IMR-90 (cell line): ENCODE data around the gene TRAPPC3. TPM values are rescaled to one million over a fixed set of nuclear protein-coding genes. Genes with fewer than 3 reads are reported as not detected.

Experiments
- ATAC-seq: fragments of 200-7000 bp; cut with Tn5 transposase; 2 replicates; pipeline ENCODE4 v1.9.1; 2020; ENCODE audit warnings: low read depth, mild to moderate bottlenecking, moderate library complexity
- BruUV-seq: library from RNA; stranded (reverse); fragments of 400-500 nt; replicated peaks from 2 replicates; lab custom pipeline; 2021; lab: Mats Ljungman, UMichigan
- CTCF ChIA-PET: fragments of 300-600 bp; formaldehyde crosslinking; extraction: SDS; loops from one replicate; lab custom pipeline; 2021; ENCODE audit warnings: antibody characterized with exemption; lab: Yijun Ruan, JAX
- POLR2A ChIA-PET: fragments of 300-600 bp; sonication (Branson Sonifier 250); formaldehyde crosslinking; loops from one replicate; lab custom pipeline; 2022; ENCODE audit warnings: antibody characterized with exemption; ENCODE audit not compliant: unreplicated experiment; lab: Charles Lee
- DNase-seq: peaks from one replicate; pipeline ENCODE4 v3.0.0; 2013
- H2AFZ ChIP-seq: replicated peaks from 2 replicates; pipeline ENCODE3; 2013; ENCODE audit warnings: low read length, mild to moderate bottlenecking; ENCODE audit not compliant: poor library complexity
- H2AK5ac ChIP-seq: 2 replicates; pipeline ENCODE4 v1.6.1; 2013; ENCODE audit warnings: low read depth, low read length, inconsistent platforms
- H2AK9ac ChIP-seq: replicated peaks from 2 replicates; pipeline ENCODE3; 2013; ENCODE audit warnings: mild to moderate bottlenecking, low read depth, low read length, moderate library complexity; ENCODE audit not compliant: poor library complexity
- H2BK120ac ChIP-seq: 2 replicates; pipeline ENCODE4 v1.6.1; 2013; ENCODE audit warnings: low read depth, low read length, inconsistent platforms
- H2BK15ac ChIP-seq: 3 replicates; pipeline ENCODE4 v1.6.1; 2013; ENCODE audit warnings: low read depth, low read length, inconsistent platforms
- H2BK20ac ChIP-seq: 2 replicates; pipeline ENCODE4 v1.6.1; 2013; ENCODE audit warnings: low read depth, mild to moderate bottlenecking, inconsistent platforms, low read length, moderate library complexity
- H2BK5ac ChIP-seq: 2 replicates; pipeline ENCODE4 v1.6.1; 2013; ENCODE audit warnings: mild to moderate bottlenecking, low read depth, low read length, inconsistent platforms; ENCODE audit not compliant: poor library complexity, severe bottlenecking
- H3K14ac ChIP-seq: replicated peaks from 2 replicates; pipeline ENCODE4 v1.6.1; 2013; ENCODE audit warnings: low read depth, low read length, inconsistent platforms
- H3K18ac ChIP-seq: 2 replicates; pipeline ENCODE4 v1.6.1; 2013; ENCODE audit warnings: low read depth, low read length, control low read depth
- H3K23ac ChIP-seq: 2 replicates; pipeline ENCODE4 v1.6.1; 2013; ENCODE audit warnings: low read depth, low read length, inconsistent platforms
- H3K27ac ChIP-seq: 2 replicates; pipeline ENCODE4 v1.5.1; 2013; ENCODE audit warnings: mild to moderate bottlenecking, control low read depth, low read length; ENCODE audit not compliant: insufficient read depth
- H3K27me3 ChIP-seq: 2 replicates; pipeline ENCODE4 v1.6.1; 2013; ENCODE audit warnings: low read length; ENCODE audit not compliant: control insufficient read depth, insufficient read depth
- H3K36me3 ChIP-seq: 2 replicates; pipeline ENCODE4 v1.6.1; 2013; ENCODE audit warnings: low read length, mixed read lengths; ENCODE audit not compliant: control insufficient read depth, insufficient read depth
- H3K4ac ChIP-seq: 2 replicates; pipeline ENCODE4 v1.6.1; 2013; ENCODE audit warnings: low read depth, low read length, inconsistent platforms
- H3K4me1 ChIP-seq: 2 replicates; pipeline ENCODE4 v1.6.1; 2013; ENCODE audit warnings: low read length, mixed read lengths; ENCODE audit not compliant: control insufficient read depth, insufficient read depth
- H3K4me2 ChIP-seq: 2 replicates; pipeline ENCODE4 v1.6.1; 2013; ENCODE audit warnings: low read depth, mild to moderate bottlenecking, control low read depth, low read length, moderate library complexity
- H3K4me3 ChIP-seq: 2 replicates; pipeline ENCODE4 v1.5.1; 2013; ENCODE audit warnings: low read depth, mild to moderate bottlenecking, control low read depth, low read length, moderate library complexity; ENCODE audit not compliant: insufficient read depth
- H3K56ac ChIP-seq: 2 replicates; pipeline ENCODE4 v1.6.1; 2013; ENCODE audit warnings: low read length, inconsistent platforms; ENCODE audit not compliant: insufficient read depth; ENCODE audit errors: extremely low read depth
- H3K79me1 ChIP-seq, 2 experiments: 2 replicates each; pipeline ENCODE4 v1.6.1; 2013; ENCODE audit warnings: low read length in 2 of 2, inconsistent platforms in 1 of 2, low read depth in 1 of 2
- H3K9ac ChIP-seq: 2 replicates; pipeline ENCODE4 v1.6.1; 2013; ENCODE audit warnings: low read depth, low read length, control low read depth
- H3K9me1 ChIP-seq: 2 replicates; pipeline ENCODE4 v1.6.1; 2013; ENCODE audit warnings: low read length, inconsistent platforms; ENCODE audit not compliant: insufficient read depth
- H3K9me3 ChIP-seq: 2 replicates; pipeline ENCODE4 v1.6.1; 2013; ENCODE audit warnings: low read length; ENCODE audit not compliant: control insufficient read depth, insufficient read depth
- H4K20me1 ChIP-seq: 2 replicates; pipeline ENCODE4 v1.6.1; 2013; ENCODE audit warnings: low read length, inconsistent platforms; ENCODE audit not compliant: insufficient read depth
- H4K5ac ChIP-seq: 2 replicates; pipeline ENCODE4 v1.6.1; 2013; ENCODE audit warnings: mild to moderate bottlenecking, low read depth, low read length, control low read depth
- H4K8ac ChIP-seq, 2 experiments: 2 replicates each; pipeline ENCODE4 v1.6.1; 2013; ENCODE audit warnings: low read depth in 2 of 2, low read length in 2 of 2, control low read depth in 1 of 2, inconsistent platforms in 1 of 2
- H4K91ac ChIP-seq: 2 replicates; pipeline ENCODE4 v1.6.1; 2013; ENCODE audit warnings: low read depth, low read length, inconsistent platforms; ENCODE audit not compliant: insufficient read depth
- BHLHE40 ChIP-seq: fragments of 150-350 bp; IDR thresholded peaks from 2 replicates; pipeline ENCODE4 v1.6.1; 2016; ENCODE audit warnings: mild to moderate bottlenecking, low read depth, low read length
- CEBPB ChIP-seq: IDR thresholded peaks from 2 replicates; pipeline ENCODE4 v1.6.1; 2012; ENCODE audit warnings: low read depth, low read length, improper control_type of control experiment
- FOS ChIP-seq: fragments of 150-350 bp; IDR thresholded peaks from 2 replicates; pipeline ENCODE4 v1.6.1; 2016; ENCODE audit warnings: low read depth, low read length
- MAFK ChIP-seq: IDR thresholded peaks from 2 replicates; pipeline ENCODE4 v1.6.1; 2012; ENCODE audit warnings: low read depth, low read length, improper control_type of control experiment
- MXI1 ChIP-seq: IDR thresholded peaks from 2 replicates; pipeline ENCODE4 v1.6.1; 2012; ENCODE audit warnings: low read depth, mild to moderate bottlenecking, low read length, moderate library complexity, borderline replicate concordance
- POLR2A ChIP-seq: IDR thresholded peaks from 2 replicates; pipeline ENCODE4 v1.6.1; 2012; ENCODE audit warnings: mild to moderate bottlenecking, low read depth, low read length
- SMC3 ChIP-seq: fragments of 150-350 bp; IDR thresholded peaks from 2 replicates; pipeline ENCODE4 v1.6.1; 2016; ENCODE audit warnings: low read depth, mild to moderate bottlenecking, antibody characterized with exemption, low read length, moderate library complexity
- WGBS, 2 experiments: methylation state at CpG; one replicate each; pipeline versions ENCODE4 v1.1.5 to v1.1.7; 2013; ENCODE audit warnings: missing lambda C conversion rate in 2 of 2; ENCODE audit not compliant: insufficient read length in 1 of 2; ENCODE audit errors: extremely low coverage in 2 of 2; 5-methylcytosine and 5-hydroxymethylcytosine counted together
- dilution Hi-C: fragments of 300-500 bp; cut with HindIII; formaldehyde crosslinking; loops from one replicate; pipeline ENCODE4 v1.14.3; 2018; ENCODE audit warnings: low sequenced_read_pairs; ENCODE audit not compliant: unreplicated experiment
- in situ Hi-C: fragments of 300-500 bp; cut with MboI; formaldehyde crosslinking; loops from 3 replicates; pipeline ENCODE4 v1.14.3; 2019; ENCODE audit warnings: low sequenced_read_pairs, inconsistent platforms, mixed read lengths
- intact Hi-C: fragments of 100-400 bp; cut with micrococcal nuclease; formaldehyde crosslinking; loops from 2 replicates; pipeline ENCODE4 v1.10.0; 2022
- polyA plus RNA-seq, 3 experiments: library from polyadenylated mRNA; depleted of rRNA; stranded (reverse); fragments of >200 nt; gene quantifications; 2 replicates each; pipeline ENCODE4 v1.2.3, GENCODE V29; 2012; ENCODE audit warnings: low replicate concordance in 1 of 3
- total RNA-seq: library from RNA; depleted of rRNA; stranded (reverse); fragments of >200 nt; gene quantifications from 2 replicates; pipeline ENCODE4 v1.2.3, GENCODE V29; 2012
- TF ChIP-seq, protein P1 (sequence below): fragments of 150-350 bp; IDR thresholded peaks from 2 replicates; pipeline ENCODE4 v1.6.1; 2016; ENCODE audit warnings: low read depth, mild to moderate bottlenecking, low read length, moderate library complexity, borderline replicate concordance

TRAPPC3 gene
- total and polyA plus RNA-seq, 2 of the 4 experiments (the other 2 are of a cell fraction): 76.0 to 77.8 TPM

DNA sequence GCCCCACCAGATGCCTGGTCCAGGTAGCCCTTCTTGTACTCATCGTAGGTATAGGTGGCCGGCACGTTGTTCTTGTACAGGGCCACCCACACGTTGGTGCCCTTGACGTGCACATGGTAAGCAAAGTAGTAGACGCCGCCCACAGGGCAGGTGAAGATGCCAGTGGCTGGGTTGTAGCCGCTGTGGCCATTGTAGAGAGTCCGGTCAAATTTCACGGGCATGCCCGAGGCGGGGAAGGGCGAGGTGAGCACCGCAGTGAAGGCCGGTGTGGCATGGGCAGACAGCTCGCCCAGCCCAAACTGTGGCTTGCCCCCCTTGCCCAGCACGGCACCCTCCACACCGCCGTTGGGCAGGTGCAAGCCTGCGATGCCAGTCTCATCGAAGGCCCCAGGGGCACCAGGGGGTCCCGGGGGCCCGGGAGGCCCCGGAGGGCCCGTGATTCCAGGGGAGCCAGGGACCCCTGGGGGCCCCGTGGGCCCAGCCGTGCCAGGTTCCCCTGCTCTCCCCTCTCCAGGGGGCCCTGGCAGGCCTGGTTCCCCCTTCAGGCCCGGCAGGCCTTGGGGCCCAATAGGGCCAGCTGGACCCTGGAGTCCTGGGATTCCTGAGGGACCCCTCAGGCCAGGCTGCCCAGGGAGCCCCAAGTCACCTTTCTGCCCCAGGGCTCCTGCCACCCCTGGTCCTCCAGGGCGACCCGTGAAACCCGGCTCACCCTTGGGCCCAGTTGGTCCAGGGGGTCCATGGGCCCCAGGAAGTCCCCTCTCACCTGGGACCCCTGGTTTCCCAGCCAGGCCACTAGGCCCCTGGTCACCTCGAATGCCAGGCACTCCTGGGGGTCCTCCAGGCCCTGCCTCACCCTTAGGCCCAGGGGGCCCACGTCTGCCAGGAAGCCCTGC, 51.3 kb downstream of the TRAPPC3 start:
- H3K9me3 ChIP-seq: no peaks in the 10 kb centered on the region
- H3K9ac ChIP-seq: no peak overlapping the region
- H3K4ac ChIP-seq: no peak overlapping the region
- no peak overlapping the region for H2AK5ac ChIP-seq
- DNase-seq (no peak), ATAC-seq (no peak)
- H4K5ac ChIP-seq: no peak overlapping the region
- no peak overlapping the region for H3K56ac ChIP-seq
- H4K91ac ChIP-seq: no peak overlapping the region
- no TSS peak for BruUV-seq
- no peak overlapping the region for H2AFZ ChIP-seq
- dilution Hi-C loops (no loop called here), in situ Hi-C loops (no loop called here), intact Hi-C loops (no loop called here)
- H2BK120ac ChIP-seq: no peak overlapping the region
- H2BK5ac ChIP-seq: no peak overlapping the region
- H4K8ac ChIP-seq: no peak overlapping the region
- H3K23ac ChIP-seq: no peak overlapping the region
- H3K27me3 ChIP-seq: no peaks in the 10 kb centered on the region
- H2BK15ac ChIP-seq: no peak overlapping the region
- TF ChIP-seq CEBPB (no peak), SMC3 (no peak), BHLHE40 (no peak), MAFK (no peak), MXI1 (no peak), POLR2A (no peak), FOS (no peak)
- TF ChIP-seq, protein P1, sequence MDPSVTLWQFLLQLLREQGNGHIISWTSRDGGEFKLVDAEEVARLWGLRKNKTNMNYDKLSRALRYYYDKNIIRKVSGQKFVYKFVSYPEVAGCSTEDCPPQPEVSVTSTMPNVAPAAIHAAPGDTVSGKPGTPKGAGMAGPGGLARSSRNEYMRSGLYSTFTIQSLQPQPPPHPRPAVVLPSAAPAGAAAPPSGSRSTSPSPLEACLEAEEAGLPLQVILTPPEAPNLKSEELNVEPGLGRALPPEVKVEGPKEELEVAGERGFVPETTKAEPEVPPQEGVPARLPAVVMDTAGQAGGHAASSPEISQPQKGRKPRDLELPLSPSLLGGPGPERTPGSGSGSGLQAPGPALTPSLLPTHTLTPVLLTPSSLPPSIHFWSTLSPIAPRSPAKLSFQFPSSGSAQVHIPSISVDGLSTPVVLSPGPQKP: no peak
- peak overlapping the region; percentile 76 for H2AK9ac ChIP-seq
- ChIA-PET POLR2A (no interaction called here), CTCF (interaction anchor here (0.6 to 1.1 kb wide), 3 partner anchors 37 to 140 kb away, joined by 4 to 5 read pairs (median 4); no protein-coding TSS in a partner anchor)
- no peak overlapping the region for H3K4me2 ChIP-seq
- H3K14ac ChIP-seq: no peak overlapping the region
- no peaks in the 10 kb centered on the region for H3K4me1 ChIP-seq
- H3K36me3 ChIP-seq: peaks cover 21% of the 10 kb centered on the region
- H2BK20ac ChIP-seq: no peak overlapping the region
- 97% methylated on average over 13 of the region's 33 CpGs; no CpG with 5 or more reads in 1 of the 2 experiments for WGBS, 2 experiments
- H3K18ac ChIP-seq: no peak overlapping the region
- H4K20me1 ChIP-seq: no peaks in the 10 kb centered on the region
- no peak overlapping the region for H3K27ac ChIP-seq
- H3K4me3 ChIP-seq: no peak overlapping the region
- H3K79me1 ChIP-seq: peaks cover 4 to 5% of the 10 kb centered on the region in 2 experiments; a peak in 3 of 4 replicates
- H3K9me1 ChIP-seq: no peaks in the 10 kb centered on the region
